Kidney epithelial cell (primary cell): Measurements from ENCODE around the gene OR2AG2. TPM values are rescaled to one million over a fixed set of nuclear protein-coding genes. Genes with fewer than 3 reads are reported as not detected.
"Not testable (repeated sequence)": the region's sequence is repeated elsewhere in the genome, so short reads cannot be mapped to it uniquely, and the experiment has no call there.

ENCODE experiments used
- DNase-seq: peaks from one replicate; pipeline ENCODE4 v3.0.0-alpha.2; 2010; ENCODE audit warnings: low read depth
- H3K27me3 ChIP-seq: 2 replicates; pipeline ENCODE4 v1.6.0; 2011; ENCODE audit warnings: low read length; ENCODE audit not compliant: control insufficient read depth, insufficient read depth
- H3K36me3 ChIP-seq: 2 replicates; pipeline ENCODE4 v1.5.1; 2011; ENCODE audit warnings: low read length; ENCODE audit not compliant: control insufficient read depth, insufficient read depth
- H3K4me3 ChIP-seq: 2 replicates; pipeline ENCODE4 v1.5.1; 2011; ENCODE audit warnings: low read depth, mild to moderate bottlenecking, control low read depth, low read length
- CTCF ChIP-seq: IDR thresholded peaks from 2 replicates; pipeline ENCODE4 v1.5.1; 2011; ENCODE audit warnings: mild to moderate bottlenecking, moderate library complexity, low read length, control low read depth, inconsistent platforms; ENCODE audit not compliant: insufficient read depth, poor library complexity, severe bottlenecking
- total RNA-seq: library from RNA; depleted of rRNA; stranded (reverse); fragments of >200 nt; gene quantifications from 2 replicates; pipeline ENCODE4 v1.2.3, GENCODE V29; 2015

The OR2AG2 gene
- 0.04 and 0.27 TPM in 2 replicates for total RNA-seq

GRCh38 chr11:6771926-6772893, at the start of gene OR2AG2:
OR2AG2 (minus strand) TSS chr11:6771976; CDS start chr11:6768957, 3,019 bp downstream.
- Histone ChIP-seq H3K36me3 (no peaks in the 10 kb centered on the region), H3K27me3 (no peaks in the 10 kb centered on the region), H3K4me3 (no peak within 1 kb of the TSS)
- no peak for DNase-seq
- no peak for TF ChIP-seq CTCF

GRCh38 chr11:6818967-6819366, 47.2 kb upstream of the OR2AG2 start:
- Histone ChIP-seq H3K4me3 (no peak overlapping the region), H3K27me3 (no peaks in the 10 kb centered on the region), H3K36me3 (no peaks in the 10 kb centered on the region)
- no peak for TF ChIP-seq CTCF
- no peak for DNase-seq

GRCh38 chr11:6817694-6818093, 45.9 kb upstream of the OR2AG2 start:
- Histone ChIP-seq H3K36me3 (no peaks in the 10 kb centered on the region), H3K27me3 (no peaks in the 10 kb centered on the region), H3K4me3 (no peak overlapping the region)
- DNase-seq, result no peak
- no peak for TF ChIP-seq CTCF

- H3K27me3 ChIP-seq, result no peaks in the 10 kb centered on the region
- no peak for DNase-seq
- no peak for TF ChIP-seq CTCF
Observed at GRCh38 chr11:6813656-6814055, 41.9 kb upstream of the OR2AG2 start.

GRCh38 chr11:6812390-6813005, 40.7 kb upstream of the OR2AG2 start:
- DNase-seq, result no peak
- Histone ChIP-seq H3K4me3 (no peak overlapping the region), H3K27me3 (no peaks in the 10 kb centered on the region), H3K36me3 (no peaks in the 10 kb centered on the region)
- TF ChIP-seq CTCF, result peak; percentile 95

More at GRCh38 chr11:6813656-6814055, 41.9 kb upstream of the OR2AG2 start:
- no peak overlapping the region for H3K4me3 ChIP-seq
- no peaks in the 10 kb centered on the region for H3K36me3 ChIP-seq

- not testable (repeated sequence) for H3K27me3 ChIP-seq, DNase-seq, H3K36me3 ChIP-seq, H3K4me3 ChIP-seq
Observed at GRCh38 chr11:6801075-6801474, 29.3 kb upstream of the OR2AG2 start.
